Astrocyte of the cerebellum (primary cell): Measurements from ENCODE around the gene ANKS1B.

ENCODE experiments used
- DNase-seq: peaks from one replicate; pipeline ENCODE4 v3.0.0-alpha.2; 2011; ENCODE audit warnings: low read depth
- H3K4me3 ChIP-seq: 2 replicates; pipeline ENCODE4 v1.5.1; 2011; ENCODE audit warnings: mild to moderate bottlenecking, low read depth, low read length, moderate library complexity
- CTCF ChIP-seq: IDR thresholded peaks from 2 replicates; pipeline ENCODE4 v1.5.1; 2012; ENCODE audit warnings: low read length, low read depth, moderate library complexity, mild to moderate bottlenecking; ENCODE audit errors: missing control alignments
- in situ Hi-C: cut with HindIII; loops from 2 replicates; pipeline ENCODE4 v1.10.0; 2017; ENCODE audit warnings: low sequenced_read_pairs

Gene ANKS1B

DNA sequence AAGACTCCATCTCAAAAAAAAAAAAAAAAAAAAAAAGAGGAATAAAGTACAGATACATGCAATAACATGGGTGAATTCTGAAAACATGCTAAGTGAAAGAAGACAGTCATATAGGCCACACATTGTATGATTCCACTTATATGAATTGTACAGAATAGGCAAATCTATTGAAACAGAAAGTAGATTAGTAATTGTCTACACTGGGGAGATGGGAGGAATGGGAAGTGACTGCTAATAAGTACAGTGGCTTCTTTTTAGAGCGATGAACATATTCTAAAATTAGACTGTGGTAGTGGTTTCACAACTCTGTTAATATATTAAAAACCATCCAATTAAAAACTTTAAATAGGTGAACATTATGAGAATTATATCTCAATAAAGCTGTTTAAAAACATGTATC is 74.4 kb downstream of the ANKS1B start:
- no peak for DNase-seq
- no peak overlapping the region for H3K4me3 ChIP-seq
- in situ Hi-C loops = no loop called here
- no peak for TF ChIP-seq CTCF

GRCh38 chr12:99906786-99907579 is 77.8 kb downstream of the ANKS1B start:
- in situ Hi-C loops = no loop called here
- no peak overlapping the region for H3K4me3 ChIP-seq
- TF ChIP-seq CTCF = no peak
- DNase-seq = no peak

GRCh38 chr12:99901181-99901580 is 83.6 kb downstream of the ANKS1B start:
- in situ Hi-C loops = no loop called here
- TF ChIP-seq CTCF = no peak
- DNase-seq = no peak
- H3K4me3 ChIP-seq = no peak overlapping the region

- in situ Hi-C loops = no loop called here
- H3K4me3 ChIP-seq = no peak overlapping the region
- TF ChIP-seq CTCF = no peak
- no peak for DNase-seq
Measured at GRCh38 chr12:99898645-99899044, 86.1 kb downstream of the ANKS1B start.

- H3K4me3 ChIP-seq = no peak overlapping the region
- in situ Hi-C loops = no loop called here
- no peak for DNase-seq
- TF ChIP-seq CTCF = no peak
Measured at GRCh38 chr12:99879439-99879838, 105.3 kb downstream of the ANKS1B start.

DNA sequence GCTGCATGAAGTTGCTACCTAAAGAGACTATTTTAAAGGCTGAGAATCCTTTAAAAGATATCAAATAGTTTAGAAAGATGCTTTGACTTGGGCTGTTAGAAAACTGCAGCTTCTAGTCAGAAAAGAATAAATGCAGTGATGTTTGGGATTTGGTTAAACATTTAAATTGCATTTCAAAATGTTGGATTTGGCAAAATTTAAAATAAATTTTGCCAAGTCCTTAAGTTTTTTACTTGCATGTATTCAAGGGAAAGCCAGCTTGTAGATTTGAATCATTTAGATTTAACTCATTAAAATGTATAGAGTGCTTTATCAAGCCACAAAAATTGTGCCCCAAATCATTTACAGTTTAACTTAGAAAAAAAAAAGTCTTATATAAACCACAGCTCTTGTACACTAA is 109.7 kb downstream of the ANKS1B start:
- in situ Hi-C loops = no loop called here
- DNase-seq = no peak
- TF ChIP-seq CTCF = no peak
- H3K4me3 ChIP-seq = no peak overlapping the region
